ENCODE results near the gene SETD2.

DNA sequence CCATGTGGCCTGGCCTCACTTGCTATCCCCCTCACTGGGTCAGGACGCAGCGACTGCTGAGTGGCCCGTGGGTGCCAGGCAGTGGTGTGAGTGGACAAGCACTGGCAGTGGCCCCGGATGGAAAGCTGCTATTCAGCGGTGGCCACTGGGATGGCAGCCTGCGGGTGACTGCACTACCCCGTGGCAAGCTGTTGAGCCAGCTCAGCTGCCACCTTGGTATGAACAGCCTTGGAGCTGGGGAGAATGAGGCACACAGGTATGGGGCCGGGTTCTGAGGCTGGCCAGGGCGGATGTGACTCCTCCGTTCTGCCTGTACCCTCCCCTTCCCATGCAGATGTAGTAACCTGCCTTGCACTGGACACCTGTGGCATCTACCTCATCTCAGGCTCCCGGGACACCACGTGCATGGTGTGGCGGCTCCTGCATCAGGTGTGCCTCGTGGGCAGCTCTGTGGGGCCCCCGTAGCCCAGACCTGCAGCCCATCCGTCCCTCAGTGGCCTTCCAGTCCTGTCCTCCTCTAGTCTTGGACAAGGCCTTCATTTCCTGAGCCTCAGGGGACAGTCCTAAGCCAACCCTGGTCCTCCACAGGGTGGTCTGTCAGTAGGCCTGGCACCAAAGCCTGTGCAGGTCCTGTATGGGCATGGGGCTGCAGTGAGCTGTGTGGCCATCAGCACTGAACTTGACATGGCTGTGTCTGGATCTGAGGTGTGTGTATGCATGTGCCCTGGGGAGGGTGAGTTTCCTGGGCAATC, 156.3 kb downstream of the SETD2 start:
- TF ChIP-seq, protein P1, sequence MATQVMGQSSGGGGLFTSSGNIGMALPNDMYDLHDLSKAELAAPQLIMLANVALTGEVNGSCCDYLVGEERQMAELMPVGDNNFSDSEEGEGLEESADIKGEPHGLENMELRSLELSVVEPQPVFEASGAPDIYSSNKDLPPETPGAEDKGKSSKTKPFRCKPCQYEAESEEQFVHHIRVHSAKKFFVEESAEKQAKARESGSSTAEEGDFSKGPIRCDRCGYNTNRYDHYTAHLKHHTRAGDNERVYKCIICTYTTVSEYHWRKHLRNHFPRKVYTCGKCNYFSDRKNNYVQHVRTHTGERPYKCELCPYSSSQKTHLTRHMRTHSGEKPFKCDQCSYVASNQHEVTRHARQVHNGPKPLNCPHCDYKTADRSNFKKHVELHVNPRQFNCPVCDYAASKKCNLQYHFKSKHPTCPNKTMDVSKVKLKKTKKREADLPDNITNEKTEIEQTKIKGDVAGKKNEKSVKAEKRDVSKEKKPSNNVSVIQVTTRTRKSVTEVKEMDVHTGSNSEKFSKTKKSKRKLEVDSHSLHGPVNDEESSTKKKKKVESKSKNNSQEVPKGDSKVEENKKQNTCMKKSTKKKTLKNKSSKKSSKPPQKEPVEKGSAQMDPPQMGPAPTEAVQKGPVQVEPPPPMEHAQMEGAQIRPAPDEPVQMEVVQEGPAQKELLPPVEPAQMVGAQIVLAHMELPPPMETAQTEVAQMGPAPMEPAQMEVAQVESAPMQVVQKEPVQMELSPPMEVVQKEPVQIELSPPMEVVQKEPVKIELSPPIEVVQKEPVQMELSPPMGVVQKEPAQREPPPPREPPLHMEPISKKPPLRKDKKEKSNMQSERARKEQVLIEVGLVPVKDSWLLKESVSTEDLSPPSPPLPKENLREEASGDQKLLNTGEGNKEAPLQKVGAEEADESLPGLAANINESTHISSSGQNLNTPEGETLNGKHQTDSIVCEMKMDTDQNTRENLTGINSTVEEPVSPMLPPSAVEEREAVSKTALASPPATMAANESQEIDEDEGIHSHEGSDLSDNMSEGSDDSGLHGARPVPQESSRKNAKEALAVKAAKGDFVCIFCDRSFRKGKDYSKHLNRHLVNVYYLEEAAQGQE (IDR thresholded peaks at IDR 0.05; ENCODE audit: insufficient replicate concordance, low read depth), result no peak
- TF ChIP-seq, protein P2, sequence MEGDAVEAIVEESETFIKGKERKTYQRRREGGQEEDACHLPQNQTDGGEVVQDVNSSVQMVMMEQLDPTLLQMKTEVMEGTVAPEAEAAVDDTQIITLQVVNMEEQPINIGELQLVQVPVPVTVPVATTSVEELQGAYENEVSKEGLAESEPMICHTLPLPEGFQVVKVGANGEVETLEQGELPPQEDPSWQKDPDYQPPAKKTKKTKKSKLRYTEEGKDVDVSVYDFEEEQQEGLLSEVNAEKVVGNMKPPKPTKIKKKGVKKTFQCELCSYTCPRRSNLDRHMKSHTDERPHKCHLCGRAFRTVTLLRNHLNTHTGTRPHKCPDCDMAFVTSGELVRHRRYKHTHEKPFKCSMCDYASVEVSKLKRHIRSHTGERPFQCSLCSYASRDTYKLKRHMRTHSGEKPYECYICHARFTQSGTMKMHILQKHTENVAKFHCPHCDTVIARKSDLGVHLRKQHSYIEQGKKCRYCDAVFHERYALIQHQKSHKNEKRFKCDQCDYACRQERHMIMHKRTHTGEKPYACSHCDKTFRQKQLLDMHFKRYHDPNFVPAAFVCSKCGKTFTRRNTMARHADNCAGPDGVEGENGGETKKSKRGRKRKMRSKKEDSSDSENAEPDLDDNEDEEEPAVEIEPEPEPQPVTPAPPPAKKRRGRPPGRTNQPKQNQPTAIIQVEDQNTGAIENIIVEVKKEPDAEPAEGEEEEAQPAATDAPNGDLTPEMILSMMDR (IDR thresholded peaks at IDR 0.05; ENCODE audit: insufficient read depth, low read length), result no peak
- TF ChIP-seq SPI1 (IDR thresholded peaks at IDR 0.05; ENCODE audit: borderline replicate concordance, low read depth) (no peak), POLR2AphosphoS5 (IDR thresholded peaks at IDR 0.05; ENCODE audit: low read depth) (no peak), GABPA (IDR thresholded peaks at IDR 0.05; ENCODE audit: low read depth) (no peak)

All from HL-60 (cell line).